Measurements from ENCODE around the gene VSIG8. TPM values are rescaled to one million over a fixed set of nuclear protein-coding genes. Genes with fewer than 3 reads are reported as not detected.

VSIG8 gene
- total RNA-seq, 1 experiment from 2014 or later: not detected

DNA sequence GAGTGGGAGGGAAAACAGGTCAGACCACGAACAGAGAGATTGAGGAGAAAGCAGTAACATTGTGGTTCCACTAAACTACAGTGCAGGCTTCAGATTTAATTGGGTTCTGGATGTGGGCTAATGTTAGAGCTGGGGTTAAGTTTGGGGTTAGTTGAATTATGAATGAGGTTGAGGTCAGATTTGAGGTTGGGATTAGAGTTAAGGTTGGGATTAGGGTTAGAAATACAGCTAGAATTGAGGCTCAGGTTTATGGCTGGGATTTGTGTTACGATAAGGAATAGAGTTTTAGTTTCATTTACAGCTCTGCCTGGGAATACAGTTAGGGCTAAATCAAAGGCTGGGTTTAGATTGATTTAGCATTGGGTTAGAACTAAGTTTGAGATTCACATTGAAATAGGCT lies 1.8 kb upstream of the VSIG8 start:
- no peaks in the 10 kb centered on the region for H3K27me3 Mint-ChIP-seq (ENCODE audit: insufficient read depth, unreplicated experiment)
- POLR2A ChIA-PET: no interaction called here
- no peak overlapping the region for H3K4me3 ChIP-seq (ENCODE audit: low read depth, low read length)

DNA sequence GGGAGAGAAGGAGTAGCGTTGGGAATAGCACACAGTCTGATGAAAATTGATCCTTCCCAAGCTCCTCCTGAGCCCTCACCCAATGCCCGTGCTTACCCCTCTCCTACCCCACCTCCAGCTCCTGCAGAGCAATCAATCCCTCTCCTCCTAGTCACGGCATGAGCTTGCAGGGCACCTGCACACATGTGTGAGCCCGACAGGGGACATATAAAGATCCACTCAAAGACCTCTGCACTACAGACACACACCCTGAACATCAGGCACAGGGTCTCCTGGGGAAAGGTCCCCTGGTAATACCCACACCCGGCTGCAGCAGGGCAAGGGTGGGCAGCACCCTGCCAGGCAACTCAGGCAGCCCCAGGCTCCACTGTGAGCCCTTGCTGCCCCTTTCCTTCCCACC lies 426 bp downstream of the VSIG8 start:
- Histone ChIP-seq H3K4me1 (no peaks in the 10 kb centered on the region), H3K36me3 (ENCODE audit: control insufficient read depth, insufficient read depth, low read length) (no peaks in the 10 kb centered on the region), H3K9me3 (no peaks in the 10 kb centered on the region), H3K27me3 (replicated peaks; ENCODE audit: control insufficient read depth, insufficient read depth, low read length) (no peaks in the 10 kb centered on the region; the same call in 1 of the 2 replicates), H3K4me3 (ENCODE audit: low read depth, low read length) (no peak overlapping the region)
- CTCF ChIA-PET: no interaction called here
- Mint-ChIP-seq H3K27me3 (ENCODE audit: insufficient read depth, unreplicated experiment) (no peaks in the 10 kb centered on the region), H3K9me3 (ENCODE audit: unreplicated experiment) (no peaks in the 10 kb centered on the region), H3K4me1 (ENCODE audit: low read depth, unreplicated experiment) (no peaks in the 10 kb centered on the region), H3K4me3 (ENCODE audit: unreplicated experiment) (no peak overlapping the region), H3K27ac (ENCODE audit: unreplicated experiment) (no peak overlapping the region), H3K36me3 (ENCODE audit: insufficient read depth, unreplicated experiment) (no peaks in the 10 kb centered on the region)
- intact Hi-C loops (cut with micrococcal nuclease; ENCODE audit: unreplicated experiment): no loop called here
- TF ChIP-seq, protein P1, sequence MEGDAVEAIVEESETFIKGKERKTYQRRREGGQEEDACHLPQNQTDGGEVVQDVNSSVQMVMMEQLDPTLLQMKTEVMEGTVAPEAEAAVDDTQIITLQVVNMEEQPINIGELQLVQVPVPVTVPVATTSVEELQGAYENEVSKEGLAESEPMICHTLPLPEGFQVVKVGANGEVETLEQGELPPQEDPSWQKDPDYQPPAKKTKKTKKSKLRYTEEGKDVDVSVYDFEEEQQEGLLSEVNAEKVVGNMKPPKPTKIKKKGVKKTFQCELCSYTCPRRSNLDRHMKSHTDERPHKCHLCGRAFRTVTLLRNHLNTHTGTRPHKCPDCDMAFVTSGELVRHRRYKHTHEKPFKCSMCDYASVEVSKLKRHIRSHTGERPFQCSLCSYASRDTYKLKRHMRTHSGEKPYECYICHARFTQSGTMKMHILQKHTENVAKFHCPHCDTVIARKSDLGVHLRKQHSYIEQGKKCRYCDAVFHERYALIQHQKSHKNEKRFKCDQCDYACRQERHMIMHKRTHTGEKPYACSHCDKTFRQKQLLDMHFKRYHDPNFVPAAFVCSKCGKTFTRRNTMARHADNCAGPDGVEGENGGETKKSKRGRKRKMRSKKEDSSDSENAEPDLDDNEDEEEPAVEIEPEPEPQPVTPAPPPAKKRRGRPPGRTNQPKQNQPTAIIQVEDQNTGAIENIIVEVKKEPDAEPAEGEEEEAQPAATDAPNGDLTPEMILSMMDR (IDR thresholded peaks at IDR 0.05; ENCODE audit: insufficient read depth in 1 of 2, low read depth in 1 of 2, low read length in 1 of 2, severe bottlenecking in 1 of 2, unreplicated experiment in 1 of 2): no peak
- DNase-seq: no peak
- no TSS peak for BruUV-seq (replicated peaks)
- POLR2A ChIA-PET: no interaction called here

More for the DNA sequence above, 1.8 kb upstream of the VSIG8 start:
- Mint-ChIP-seq H3K4me1 (ENCODE audit: low read depth, unreplicated experiment) (no peaks in the 10 kb centered on the region), H3K27ac (ENCODE audit: unreplicated experiment) (no peak overlapping the region), H3K4me3 (ENCODE audit: unreplicated experiment) (no peak overlapping the region), H3K9me3 (ENCODE audit: unreplicated experiment) (no peaks in the 10 kb centered on the region), H3K36me3 (ENCODE audit: insufficient read depth, unreplicated experiment) (no peaks in the 10 kb centered on the region)
- H3K36me3 ChIP-seq (ENCODE audit: control insufficient read depth, insufficient read depth, low read length): no peaks in the 10 kb centered on the region
- intact Hi-C loops (cut with micrococcal nuclease; ENCODE audit: unreplicated experiment): no loop called here
- no peaks in the 10 kb centered on the region for H3K9me3 ChIP-seq
- TF ChIP-seq, protein P1 (IDR thresholded peaks at IDR 0.05; ENCODE audit: insufficient read depth in 1 of 2, low read depth in 1 of 2, low read length in 1 of 2, severe bottlenecking in 1 of 2, unreplicated experiment in 1 of 2): no peak
- no peaks in the 10 kb centered on the region; the same call in 1 of the 2 replicates for H3K27me3 ChIP-seq (replicated peaks; ENCODE audit: control insufficient read depth, insufficient read depth, low read length)
- CTCF ChIA-PET: no interaction called here
- DNase-seq: no peak
- H3K4me1 ChIP-seq: no peaks in the 10 kb centered on the region
- BruUV-seq (replicated peaks): no TSS peak

DNA sequence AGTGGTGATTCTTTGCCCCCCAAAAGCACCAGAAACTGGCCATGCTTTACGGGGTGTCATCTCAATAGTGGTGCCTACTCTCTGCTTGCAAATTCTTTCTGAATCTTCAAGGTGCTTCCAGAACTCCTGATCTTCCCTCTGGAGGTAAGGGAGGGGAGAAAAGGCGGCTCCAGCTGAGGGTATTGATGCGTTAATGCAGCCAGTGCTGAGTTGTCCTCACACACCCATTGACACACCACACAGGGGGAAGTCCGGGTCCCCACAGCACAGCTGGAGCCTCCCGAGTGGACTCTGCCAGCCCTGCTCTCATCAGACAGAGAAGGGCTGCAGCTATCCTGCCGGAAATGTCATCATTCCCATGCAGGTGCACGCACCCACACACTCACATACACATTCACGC lies 1.2 kb downstream of the VSIG8 start:
- Histone ChIP-seq H3K27me3 (replicated peaks; ENCODE audit: control insufficient read depth, insufficient read depth, low read length) (no peaks in the 10 kb centered on the region; the same call in 1 of the 2 replicates), H3K9me3 (no peaks in the 10 kb centered on the region), H3K4me1 (no peaks in the 10 kb centered on the region), H3K36me3 (ENCODE audit: control insufficient read depth, insufficient read depth, low read length) (no peaks in the 10 kb centered on the region), H3K4me3 (ENCODE audit: low read depth, low read length) (no peak overlapping the region)
- Mint-ChIP-seq H3K27me3 (ENCODE audit: insufficient read depth, unreplicated experiment) (no peaks in the 10 kb centered on the region), H3K36me3 (ENCODE audit: insufficient read depth, unreplicated experiment) (no peaks in the 10 kb centered on the region), H3K27ac (ENCODE audit: unreplicated experiment) (no peak overlapping the region), H3K4me1 (ENCODE audit: low read depth, unreplicated experiment) (no peaks in the 10 kb centered on the region), H3K9me3 (ENCODE audit: unreplicated experiment) (no peaks in the 10 kb centered on the region), H3K4me3 (ENCODE audit: unreplicated experiment) (no peak overlapping the region)
- no peak for DNase-seq
- intact Hi-C loops (cut with micrococcal nuclease; ENCODE audit: unreplicated experiment): no loop called here
- ChIA-PET CTCF (no interaction called here), POLR2A (no interaction called here)
- TF ChIP-seq, protein P1 (IDR thresholded peaks at IDR 0.05; ENCODE audit: insufficient read depth in 1 of 2, low read depth in 1 of 2, low read length in 1 of 2, severe bottlenecking in 1 of 2, unreplicated experiment in 1 of 2): no peak
- no TSS peak for BruUV-seq (replicated peaks)

All from Caco-2 (cell line).